Dermis blood vessel endothelial cell (primary cell): ENCODE measurements around the gene SLC8A1. TPM values are rescaled to one million over a fixed set of nuclear protein-coding genes. Genes with fewer than 3 reads are reported as not detected.
A peak's percentile ranks its signal among the peaks of the same experiment; 100 is the strongest.

Source experiments
- DNase-seq: peaks from one replicate; pipeline ENCODE4 v3.0.0; 2010
- total RNA-seq: library from RNA; depleted of rRNA; stranded (reverse); fragments of >200 nt; gene quantifications from 2 replicates; pipeline ENCODE4 v1.2.3, GENCODE V29; 2014

The SLC8A1 gene
- total RNA-seq, 1 donor from 2014 or later, result 1.5 TPM

GRCh38 chr2:40419364-40419762 is 32.5 kb downstream of the SLC8A1 start:
- DNase-seq, result no peak

DNA sequence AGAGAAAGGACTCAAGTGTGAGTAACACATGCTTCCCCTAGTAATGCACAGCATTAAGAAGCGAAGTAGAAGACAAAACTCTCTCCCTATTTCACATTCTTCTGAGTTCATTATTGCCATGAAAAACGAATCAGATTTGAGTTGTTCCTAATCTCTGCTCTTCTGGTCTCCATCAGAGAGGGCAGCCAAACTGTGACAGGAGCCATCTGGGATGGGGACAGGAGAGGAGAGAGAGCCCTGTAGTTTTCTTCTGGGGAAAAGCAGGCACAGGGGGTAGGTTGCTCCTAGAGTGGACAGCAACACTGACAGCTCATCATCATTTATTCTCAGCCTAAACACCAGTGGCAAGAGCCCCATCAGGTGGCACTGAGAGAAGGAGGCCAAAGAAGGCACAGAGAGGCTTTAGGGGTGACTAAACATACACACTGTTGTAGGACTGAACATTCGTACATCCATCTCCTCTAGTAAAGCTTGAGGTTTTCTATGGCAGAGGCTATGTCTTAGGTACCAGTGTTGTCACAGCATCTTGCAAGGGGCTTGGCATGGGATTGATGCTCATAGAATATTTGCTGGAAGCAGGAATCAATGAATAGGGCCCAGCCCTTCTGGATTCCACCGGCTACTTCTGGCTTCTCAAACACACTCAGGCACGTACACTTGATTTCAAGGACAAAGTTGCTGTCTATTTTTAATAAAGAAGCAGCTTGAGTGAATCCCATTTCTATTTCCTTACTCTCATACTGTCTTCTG is 33.1 kb downstream of the SLC8A1 start:
- DNase-seq, result no peak

DNA sequence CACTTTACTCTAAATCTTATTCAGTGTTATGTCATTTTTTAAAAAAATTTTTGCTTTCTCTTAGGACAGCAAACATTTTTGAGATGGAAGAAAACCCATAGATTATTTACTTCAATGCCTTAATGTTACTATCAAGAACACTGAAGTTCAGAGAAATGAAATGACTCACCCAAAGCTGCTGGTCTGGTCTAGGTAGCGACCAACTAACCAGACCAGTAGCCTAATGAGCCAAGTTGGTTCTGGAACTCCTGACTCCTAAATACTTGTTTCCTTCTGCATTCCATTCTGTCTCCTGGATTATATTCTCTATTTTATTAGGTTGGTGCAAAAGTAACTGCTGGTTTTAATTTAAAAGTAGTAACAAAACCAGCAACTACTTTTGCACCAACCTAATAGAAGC is 35.4 kb downstream of the SLC8A1 start:
- no peak for DNase-seq

GRCh38 chr2:40415391-40415790 is 36.5 kb downstream of the SLC8A1 start:
- DNase-seq, result no peak

- no peak for DNase-seq
Measured at GRCh38 chr2:40412456-40412855, 39.4 kb downstream of the SLC8A1 start.

DNA sequence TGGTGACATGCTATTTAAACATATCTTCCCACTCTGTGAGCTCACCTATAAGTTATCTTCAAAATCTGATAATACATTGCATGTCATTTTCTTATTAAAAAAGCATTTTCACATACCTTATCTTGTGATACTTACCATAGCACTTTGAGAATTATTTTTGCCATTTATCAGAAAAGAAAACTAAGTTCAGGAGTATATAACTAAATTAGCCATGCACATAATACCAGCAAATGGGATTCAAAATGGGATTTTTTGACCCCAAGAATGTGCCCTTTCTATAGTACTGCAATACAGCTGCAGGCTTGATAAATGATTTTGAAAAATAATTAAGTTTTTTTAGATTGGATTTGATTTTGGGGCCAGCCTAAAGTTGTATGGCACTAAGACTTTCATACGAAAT is 41.2 kb downstream of the SLC8A1 start:
- DNase-seq, result no peak

DNA sequence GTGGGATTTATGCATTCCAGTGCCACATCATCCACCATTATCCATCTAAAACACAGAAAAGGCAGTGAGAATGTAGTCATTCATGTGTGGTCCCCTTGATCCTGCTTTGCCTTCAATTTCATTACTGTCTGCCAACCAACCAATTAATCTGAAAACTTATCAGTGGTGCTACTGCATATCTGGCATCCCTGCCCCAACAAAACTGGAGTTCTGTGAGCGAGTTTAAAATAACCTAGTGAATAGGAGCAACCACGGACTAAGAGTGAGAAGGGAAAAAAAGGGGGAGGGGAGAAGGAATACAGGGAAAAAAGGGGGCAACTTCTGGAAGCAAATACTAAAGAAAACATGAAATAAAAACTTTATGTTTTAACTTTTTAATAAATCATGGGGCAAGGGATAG is 42.2 kb downstream of the SLC8A1 start:
- no peak for DNase-seq

- DNase-seq, result no peak
Measured at GRCh38 chr2:40406485-40407289, 45.2 kb downstream of the SLC8A1 start.

DNA sequence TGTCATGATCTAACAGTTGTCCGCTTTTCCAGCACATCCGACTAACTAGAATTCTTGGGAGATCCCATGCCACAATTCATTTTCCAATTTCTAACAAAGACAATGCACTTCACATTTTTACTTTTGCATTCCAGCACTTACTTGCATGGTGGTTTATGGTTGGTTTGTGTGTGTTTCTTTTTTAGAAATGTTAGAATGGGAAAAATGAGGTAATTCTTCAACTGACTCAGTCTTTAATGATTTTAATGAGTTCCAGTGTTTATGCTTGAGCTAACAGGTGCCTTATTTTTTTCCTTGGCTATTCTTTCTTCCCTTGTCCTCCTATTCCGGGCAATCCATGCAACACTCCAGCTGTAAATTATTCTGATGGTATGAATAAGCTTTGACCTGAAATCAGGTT is 46.4 kb downstream of the SLC8A1 start:
- DNase-seq, result no peak

DNA sequence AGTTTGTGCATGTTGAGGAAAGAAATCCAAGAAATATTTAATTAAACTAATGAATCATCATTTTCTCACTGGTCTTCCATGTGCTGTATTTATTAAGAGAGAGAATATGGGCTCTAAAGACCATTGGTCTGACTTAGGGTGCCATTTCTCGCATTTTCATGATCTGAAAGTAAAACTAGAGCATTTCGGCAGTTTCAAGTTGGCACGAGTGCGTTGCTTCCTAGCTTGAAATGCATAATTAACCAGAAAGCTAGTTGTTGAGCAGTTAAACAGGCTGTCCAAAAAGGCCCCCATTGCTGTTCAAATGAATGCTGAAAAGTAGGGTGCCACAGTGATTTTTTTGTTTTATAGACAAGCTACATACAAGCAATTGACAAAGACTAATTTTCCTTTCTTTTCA is 47.4 kb downstream of the SLC8A1 start:
- no peak for DNase-seq

GRCh38 chr2:40403233-40403836 is 48.6 kb downstream of the SLC8A1 start:
- DNase-seq, result no peak

DNA sequence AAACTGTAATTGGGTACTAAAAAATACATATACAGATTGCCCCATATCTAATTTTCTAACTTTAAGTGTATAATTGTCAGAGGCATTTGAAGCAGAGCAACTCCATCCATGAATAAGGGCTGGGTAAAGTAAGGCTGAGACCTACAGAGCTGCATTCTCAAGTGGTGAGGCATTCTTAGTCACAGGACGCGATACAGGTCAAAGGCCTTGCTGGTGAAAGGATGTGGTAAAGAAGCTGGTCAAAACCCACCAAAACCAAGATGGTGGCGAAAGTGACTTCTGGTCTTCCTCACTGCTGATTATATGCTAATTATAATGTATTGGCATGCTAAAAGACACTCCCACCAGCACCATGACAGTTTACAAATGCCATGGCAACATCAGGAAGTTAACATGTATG is 50.0 kb downstream of the SLC8A1 start:
- DNase-seq, result peak; percentile 59

DNA sequence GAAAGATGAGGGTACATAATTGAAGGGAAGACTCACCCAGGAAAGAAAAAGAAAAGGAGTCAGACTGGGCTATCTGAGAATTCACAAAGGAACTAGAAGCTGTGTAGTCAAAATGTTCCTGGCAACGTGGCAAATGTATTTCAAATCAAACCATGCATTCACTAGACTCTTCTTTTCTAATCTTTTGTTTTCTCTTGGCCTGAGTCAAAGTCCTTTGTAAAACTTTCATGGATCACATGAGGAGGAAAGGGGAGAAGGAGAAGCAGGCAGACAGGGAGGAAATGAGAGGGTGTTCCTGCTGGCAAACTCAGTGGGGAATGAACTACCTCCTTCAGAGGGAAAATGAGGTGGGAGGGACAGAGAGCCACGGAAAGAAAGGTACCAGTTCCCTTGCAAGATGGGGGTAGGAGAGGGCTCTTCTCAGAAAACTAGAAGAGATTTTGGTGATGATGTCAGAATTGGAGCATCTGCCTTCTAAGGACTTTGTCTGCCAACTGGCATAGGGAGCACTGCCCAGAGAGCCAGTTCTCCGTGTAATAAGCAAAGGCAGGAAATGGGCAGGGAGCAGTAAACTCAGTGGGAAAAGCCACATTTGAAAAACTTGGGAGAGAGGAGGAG is 51.4 kb downstream of the SLC8A1 start:
- DNase-seq, result peak; percentile 26

GRCh38 chr2:40397765-40398164 is 54.1 kb downstream of the SLC8A1 start:
- DNase-seq, result no peak

- DNase-seq, result no peak
Measured at GRCh38 chr2:40396124-40396523, 55.8 kb downstream of the SLC8A1 start.

GRCh38 chr2:40395169-40396073 is 56.5 kb downstream of the SLC8A1 start:
- DNase-seq, result no peak

DNA sequence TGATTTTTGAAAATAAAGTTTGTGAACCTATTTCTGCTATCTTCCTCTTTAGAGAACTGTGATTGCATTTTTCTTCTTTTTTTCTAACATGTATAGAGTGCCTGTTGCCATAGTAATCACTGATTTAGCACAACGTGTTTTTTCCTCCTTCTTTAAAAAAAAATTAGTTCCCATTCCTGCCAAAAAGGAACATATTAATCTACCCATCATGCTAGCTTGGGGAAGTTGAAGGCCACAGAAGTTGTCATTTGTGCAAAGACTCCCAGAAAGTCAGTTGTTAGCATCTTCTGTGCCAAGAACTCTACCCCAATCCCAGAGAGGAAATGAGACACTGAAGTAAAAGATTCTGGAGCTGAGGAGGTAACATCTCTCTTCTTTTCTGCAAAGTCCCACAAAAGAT is 57.3 kb downstream of the SLC8A1 start:
- DNase-seq, result no peak

- DNase-seq, result no peak
Measured at GRCh38 chr2:40394031-40394430, 57.9 kb downstream of the SLC8A1 start.

DNA sequence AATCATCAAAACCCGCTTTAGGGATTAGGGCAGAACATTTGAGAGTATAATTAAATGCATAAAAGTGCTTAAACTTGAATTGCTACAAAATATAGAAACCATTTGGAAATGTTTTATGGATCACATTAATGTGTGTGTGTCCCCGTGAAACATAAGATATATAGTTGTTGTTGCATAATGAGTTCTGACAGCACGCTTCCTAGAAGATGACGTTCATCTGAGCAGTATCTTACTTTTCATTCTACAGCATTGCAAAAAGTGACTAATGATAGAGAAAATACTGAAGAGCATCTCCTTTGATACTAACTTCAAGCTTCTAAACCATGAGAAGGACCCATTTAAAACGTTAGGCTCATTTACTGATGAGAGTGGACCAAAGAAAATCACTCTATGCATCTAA is 63.7 kb downstream of the SLC8A1 start:
- no peak for DNase-seq

- DNase-seq, result no peak
Measured at GRCh38 chr2:40386177-40386576, 65.7 kb downstream of the SLC8A1 start.

DNA sequence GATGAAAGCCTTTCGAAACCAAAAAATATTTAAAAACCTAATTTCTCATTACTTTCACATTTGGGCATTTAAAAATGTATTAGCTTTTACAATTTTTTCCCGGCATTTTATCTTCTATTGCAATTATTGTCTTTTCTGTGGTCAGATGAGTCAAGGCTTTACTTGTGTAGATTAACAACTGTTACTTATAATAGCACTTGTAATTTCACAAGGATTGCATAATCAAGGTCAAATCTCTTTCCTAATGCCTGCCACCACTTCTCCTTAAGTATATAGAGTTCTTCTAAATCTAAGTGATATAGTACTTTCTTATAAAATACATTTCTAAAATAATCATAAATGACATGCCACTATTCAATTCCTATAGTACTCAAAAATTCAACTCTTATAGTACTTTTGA is 67.2 kb downstream of the SLC8A1 start:
- no peak for DNase-seq

DNA sequence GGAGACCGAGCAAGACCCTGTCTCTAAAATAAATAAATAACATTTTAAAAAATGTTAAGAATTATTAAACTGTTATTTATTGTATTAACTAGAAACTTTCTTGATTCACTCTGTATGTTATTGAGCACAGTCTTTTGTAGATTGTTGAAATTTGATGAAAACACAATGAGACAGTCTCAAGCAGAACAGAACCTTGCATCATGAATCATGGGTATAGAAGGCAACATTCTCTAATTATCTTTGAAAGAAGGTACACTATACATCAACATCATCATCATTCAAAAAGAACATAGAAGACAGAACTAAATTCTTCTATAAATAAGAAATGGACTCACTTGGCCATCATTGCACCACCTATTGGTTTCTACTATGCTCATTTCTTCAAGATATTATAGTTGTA is 67.7 kb downstream of the SLC8A1 start:
- no peak for DNase-seq
